ENCODE measurements around the gene TM9SF3.

- TF ChIP-seq CTCF (IDR thresholded peaks at IDR 0.05; ENCODE audit: insufficient read depth, low read length, poor library complexity, severe bottlenecking) (no peak), EZH2phosphoT487 (conservative IDR thresholded peaks at IDR 0.05; ENCODE audit: low read length) (no peak)
These were observed 40.5 kb upstream of the TM9SF3 start for GRCh38 chr10:96627292-96627691.
